ENCODE results near the gene PCDHGA1.
A peak's percentile ranks its signal among the peaks of the same experiment; 100 is the strongest.

Gene PCDHGA1

DNA sequence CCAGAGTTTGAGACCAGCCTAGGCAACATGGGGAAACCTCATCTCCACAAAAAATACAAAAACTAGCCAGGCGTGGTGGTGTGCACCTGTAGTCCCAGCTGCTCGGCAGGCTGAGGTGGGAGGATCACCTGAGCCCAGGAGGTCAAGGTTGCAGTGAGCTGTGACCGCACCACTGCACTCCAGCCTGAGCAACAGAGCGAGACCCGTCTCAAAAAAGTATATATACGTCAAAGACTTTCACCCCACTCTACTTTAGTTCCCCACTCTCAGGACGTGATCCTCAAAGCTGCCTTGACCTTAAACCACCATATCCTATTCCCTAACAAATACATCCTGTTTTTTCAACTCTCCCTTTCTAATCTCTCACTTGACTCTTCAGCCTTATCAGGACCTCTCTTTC lies 199.6 kb downstream of the PCDHGA1 start:
- DNase-seq (ENCODE audit: low read depth in 2 of 2), result no peak

DNA sequence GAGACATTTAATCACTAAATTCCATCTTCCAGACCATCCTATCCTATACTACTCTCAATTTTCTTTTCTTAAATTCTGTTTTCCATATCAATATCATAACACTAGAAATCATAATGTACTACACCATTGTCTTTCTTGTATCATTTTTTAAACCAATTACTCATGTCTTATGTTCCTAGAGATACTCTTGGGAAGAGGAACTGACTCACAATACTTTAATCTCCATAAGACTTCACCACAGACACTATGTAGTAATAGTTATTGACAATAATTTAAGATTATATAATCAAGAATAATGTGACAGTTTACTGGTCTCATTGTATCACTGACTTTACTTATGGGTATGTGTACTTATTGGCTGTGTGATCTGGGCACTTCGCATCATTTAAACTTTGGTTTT lies 202.4 kb downstream of the PCDHGA1 start:
- DNase-seq (ENCODE audit: low read depth in 2 of 2), result no peak

- DNase-seq (ENCODE audit: low read depth in 2 of 2), result no peak
Measured at GRCh38 chr5:141533897-141534296, 203.6 kb downstream of the PCDHGA1 start.

DNA sequence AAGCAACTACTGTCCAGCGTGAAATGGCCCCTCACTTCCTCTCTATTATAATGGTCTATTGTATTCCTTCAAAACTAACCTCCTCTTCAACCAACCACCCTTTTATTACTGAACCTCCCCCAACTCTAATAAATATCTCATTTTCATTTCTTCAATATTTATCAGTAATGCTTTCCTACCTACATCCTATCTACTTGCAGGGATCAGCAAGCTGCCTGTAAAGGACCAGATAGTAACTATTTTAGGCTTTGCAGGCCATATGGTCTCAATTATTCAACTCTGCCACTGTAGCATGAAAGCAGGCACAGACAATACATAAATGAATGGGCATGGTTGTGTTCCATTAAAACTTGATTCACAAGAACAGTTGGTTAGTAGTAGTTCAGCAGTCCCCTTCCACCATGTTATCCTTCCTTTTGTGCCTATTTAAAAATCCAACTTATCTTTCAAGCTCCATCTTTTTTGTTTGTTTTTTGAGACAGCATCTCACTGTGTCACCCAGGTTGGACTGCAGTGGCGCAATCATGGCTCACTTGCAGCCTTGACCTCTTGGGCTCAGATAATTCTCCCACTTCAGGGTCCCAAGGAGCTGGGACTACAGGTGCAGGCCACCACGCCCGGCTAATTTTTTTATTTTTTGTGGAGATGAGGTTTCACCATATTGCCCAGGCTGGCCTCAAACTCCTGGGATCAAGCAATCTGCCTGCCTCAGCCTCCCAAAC lies 204.3 kb downstream of the PCDHGA1 start:
- DNase-seq (ENCODE audit: low read depth in 2 of 2), result no peak

DNA sequence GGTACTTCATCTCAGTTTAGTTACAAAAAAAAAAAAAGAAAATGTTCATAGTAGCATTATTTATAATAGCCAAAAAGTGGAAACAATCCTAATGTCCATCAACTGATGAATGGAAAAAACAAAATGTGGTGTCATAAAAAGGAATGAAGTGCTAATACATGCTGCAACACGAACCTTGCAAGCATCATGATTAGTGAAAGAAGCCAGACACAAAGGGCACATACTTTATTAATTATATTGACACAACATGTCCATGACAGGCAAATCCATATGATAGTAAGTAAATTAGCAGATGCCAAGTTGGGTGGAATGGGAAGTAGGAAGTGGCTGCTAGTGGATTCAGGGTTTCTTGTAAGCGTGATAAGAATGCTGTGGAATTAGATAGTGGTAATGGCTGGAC lies 212.7 kb downstream of the PCDHGA1 start:
- no peak for DNase-seq (ENCODE audit: low read depth in 2 of 2)

DNA sequence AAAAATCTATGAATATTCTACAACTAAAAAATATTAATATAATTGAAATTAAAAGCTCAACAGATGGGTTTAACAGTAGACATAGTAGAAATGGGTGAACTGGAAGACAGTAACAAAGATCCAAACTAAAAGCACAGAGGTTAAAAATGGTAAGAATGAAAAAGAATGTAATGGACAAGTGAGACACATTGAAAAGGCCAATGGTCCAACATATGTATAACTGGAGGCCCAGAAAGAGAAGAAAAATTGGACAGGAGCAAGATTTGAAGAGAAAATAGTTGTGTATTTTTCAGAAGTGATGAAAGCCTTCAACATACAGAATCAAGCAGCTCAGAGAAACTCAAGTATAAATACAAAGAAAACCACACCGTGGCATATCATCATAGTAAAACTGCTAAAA lies 217.2 kb downstream of the PCDHGA1 start:
- no peak for DNase-seq (ENCODE audit: low read depth in 2 of 2)

GRCh38 chr5:141547921-141548320 lies 217.6 kb downstream of the PCDHGA1 start:
- DNase-seq (ENCODE audit: low read depth in 2 of 2), result no peak

- DNase-seq (ENCODE audit: low read depth in 2 of 2), result peak; percentile 37 to 40
Measured at GRCh38 chr5:141557681-141558136, 227.4 kb downstream of the PCDHGA1 start.

DNA sequence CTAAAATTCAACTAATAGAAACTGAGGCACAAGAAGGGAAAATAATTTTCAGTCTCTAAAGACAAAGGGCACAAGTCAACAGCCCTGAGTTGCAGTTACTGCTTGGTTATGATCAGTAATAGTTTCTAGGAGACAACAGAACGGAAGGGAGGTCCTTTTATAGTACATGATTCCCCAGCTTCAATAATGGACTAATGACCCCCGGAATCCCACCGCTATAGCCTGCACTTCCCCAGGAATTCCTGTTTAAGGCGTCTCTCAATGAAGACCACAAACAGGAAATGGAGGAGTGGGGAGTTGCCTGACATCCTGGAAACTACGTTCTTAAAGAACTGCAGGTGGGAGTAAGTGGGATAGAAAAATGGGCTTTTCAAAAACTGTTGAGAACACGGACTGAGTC lies 227.8 kb downstream of the PCDHGA1 start:
- DNase-seq (ENCODE audit: low read depth in 2 of 2), result no peak

GRCh38 chr5:141559461-141559860 lies 229.1 kb downstream of the PCDHGA1 start:
- no peak for DNase-seq (ENCODE audit: low read depth in 2 of 2)

GRCh38 chr5:141560151-141560550 lies 229.8 kb downstream of the PCDHGA1 start:
- DNase-seq (ENCODE audit: low read depth in 2 of 2), result no peak

GRCh38 chr5:141560725-141561483 lies 230.6 kb downstream of the PCDHGA1 start:
- no peak for DNase-seq (ENCODE audit: low read depth in 2 of 2)
